Testis (tissue), 3 donors: ENCODE data around the gene ACACB. TPM values are rescaled to one million over a fixed set of nuclear protein-coding genes. Genes with fewer than 3 reads are reported as not detected.
A peak's percentile ranks its signal among the peaks of the same experiment; 100 is the strongest.

Experiments used
- DNase-seq: peaks from one replicate; pipeline ENCODE4 v3.0.0-alpha.2; 2019
- H3K27ac ChIP-seq, 2 donors: fragments of 200-600 bp; sonication (generic); one replicate each; pipeline ENCODE4 v1.5.1; 2019
- H3K27me3 ChIP-seq: fragments of 200-600 bp; sonication (generic); one replicate; pipeline ENCODE4 v1.5.1; 2019
- H3K36me3 ChIP-seq: fragments of 200-600 bp; sonication (generic); one replicate; pipeline ENCODE4 v1.5.1; 2017; ENCODE audit warnings: low read depth; ENCODE audit errors: missing control alignments
- H3K4me1 ChIP-seq: fragments of 200-600 bp; sonication (generic); one replicate; pipeline ENCODE4 v1.5.1; 2019
- H3K4me3 ChIP-seq, 2 donors: fragments of 200-600 bp; sonication (generic); one replicate each; pipeline ENCODE4 v1.5.1; 2017 to 2019
- H3K9me3 ChIP-seq: fragments of 200-600 bp; sonication (generic); one replicate; pipeline ENCODE4 v1.5.1; 2017
- CTCF ChIP-seq, 3 experiments: fragments of 450-650 bp in 2 of 3; fragments of 200-600 bp in 1 of 3; sonication (generic) in 1 of 3; IDR thresholded peaks; one replicate each; pipeline ENCODE4 v1.5.1; 2016 to 2019; ENCODE audit warnings: antibody characterized with exemption in 3 of 3, mild to moderate bottlenecking in 2 of 3, moderate library complexity in 1 of 3
- POLR2A ChIP-seq: fragments of 450-650 bp; IDR thresholded peaks from one replicate; pipeline ENCODE4 v1.6.1; 2017; ENCODE audit warnings: antibody characterized with exemption, mild to moderate bottlenecking, moderate library complexity
- WGBS, 2 donors: methylation state at CpG; one replicate each; pipeline ENCODE4 v1.1.5; 2018; 5-methylcytosine and 5-hydroxymethylcytosine counted together
- intact Hi-C: fragments of 100-400 bp; cut with DNase I; formaldehyde crosslinking; loops from one replicate; pipeline ENCODE4 v1.15.1; 2023; ENCODE audit warnings: low total_unique reads
- polyA plus RNA-seq: library from polyadenylated mRNA; stranded (reverse); fragments of 350-450 nt; fragmentation: Illumina TruSeq; extraction: RNeasy Lipid Tissue Mini Kit (QIAGEN cat#74804); gene quantifications from one replicate; pipeline ENCODE4 v1.2.3, GENCODE V29; 2014; ENCODE audit warnings: low read depth, low replicate concordance; ENCODE audit not compliant: insufficient read depth
- total RNA-seq, 2 donors: library from RNA; depleted of rRNA; stranded (reverse); fragments of >200 nt; gene quantifications; one replicate each; pipeline ENCODE4 v1.2.3, GENCODE V29; 2016

Gene ACACB
- total and polyA plus RNA-seq, 3 donors from 2014 or later: 25.5 to 96.8 (median 61.6) TPM

- TF ChIP-seq CTCF (IDR thresholded peaks at IDR 0.05): no peak
- no peak for TF ChIP-seq POLR2A
- Histone ChIP-seq H3K4me1 (no peaks in the 10 kb centered on the region), H3K27me3 (no peaks in the 10 kb centered on the region), H3K4me3 (peak overlapping the region; percentile 50 to 51), H3K36me3 (no peaks in the 10 kb centered on the region), H3K27ac (peak overlapping the region in 1 of 2 donors; percentile 36), H3K9me3 (no peaks in the 10 kb centered on the region)
- WGBS, 2 donors: 1% methylated on average over 21 to 65 of the region's 99 CpGs
- intact Hi-C loops: no loop called here
- peak; percentile 46 for DNase-seq
Observed at GRCh38 chr12:109309381-109310246, 193.2 kb downstream of the ACACB start.

DNA sequence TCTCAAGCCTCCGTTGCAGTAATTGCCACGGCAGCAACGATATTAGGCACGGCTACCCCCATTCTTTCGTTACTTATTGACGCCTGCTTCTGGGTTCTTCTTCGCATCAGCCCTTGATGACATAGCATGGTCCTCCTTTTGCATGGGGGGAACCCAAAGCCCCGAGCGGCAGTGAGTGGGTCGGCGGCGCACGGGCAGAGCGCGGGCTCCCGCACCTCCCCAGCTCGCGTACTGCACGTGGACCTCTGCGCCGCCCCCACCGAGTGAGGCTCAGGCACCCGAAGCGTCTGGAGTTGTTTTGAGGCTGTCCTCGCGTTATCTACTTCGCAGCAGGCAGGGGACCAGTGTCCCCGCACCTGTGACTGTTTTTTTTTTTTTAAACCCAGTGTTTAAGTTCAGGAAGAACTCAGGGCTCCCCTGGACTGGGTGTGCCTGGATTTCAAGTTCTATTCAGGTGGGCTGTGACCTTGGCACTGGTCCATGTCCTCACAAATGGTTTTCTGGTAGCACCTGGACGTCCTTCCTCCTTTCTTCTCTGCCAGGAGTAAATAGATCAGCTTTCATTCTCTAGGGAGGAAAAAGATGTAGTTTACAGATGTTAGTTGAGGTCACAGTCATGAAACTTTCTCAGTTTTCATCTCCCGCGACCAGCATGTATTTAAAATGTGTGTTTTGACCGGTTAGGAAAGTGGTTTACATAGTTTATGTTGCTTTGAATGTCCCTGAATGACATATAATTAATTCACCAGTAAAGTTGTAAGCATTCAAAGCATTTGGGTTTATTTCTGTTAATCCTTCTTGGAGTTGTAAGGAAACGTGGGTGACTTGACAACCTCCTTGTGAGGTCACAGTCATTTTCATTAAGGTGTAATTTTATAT, 194.1 kb downstream of the ACACB start:
- no peaks in the 10 kb centered on the region for H3K9me3 ChIP-seq
- no peak for TF ChIP-seq CTCF (IDR thresholded peaks at IDR 0.05)
- H3K27ac ChIP-seq: peak overlapping the region in 1 of 2 donors; percentile 36
- peak overlapping the region; percentile 32 to 51 for H3K4me3 ChIP-seq
- H3K36me3 ChIP-seq: no peaks in the 10 kb centered on the region
- H3K27me3 ChIP-seq: no peaks in the 10 kb centered on the region
- intact Hi-C loops: no loop called here
- WGBS, 2 donors: 8 to 16% methylated on average over 25 to 33 of the region's 33 CpGs
- peak; percentile 54 for DNase-seq
- H3K4me1 ChIP-seq: no peaks in the 10 kb centered on the region

Other genes starting within 250 kb of the ACACB start
- gene DAO, start 236.5 kb upstream of the ACACB start, total RNA-seq: under 1 TPM; 0.79 to 0.81 TPM
- gene DAO, start 236.5 kb upstream of the ACACB start, polyA plus RNA-seq: 0.46 TPM
- under 1 TPM; 0.31 TPM for gene SVOP, start 95.5 kb upstream of the ACACB start, total RNA-seq
- gene SVOP, start 95.5 kb upstream of the ACACB start, polyA plus RNA-seq: 0.37 TPM
- 10 to 100 TPM; 49.5 to 53.1 TPM for gene USP30, start 64.0 kb upstream of the ACACB start, total RNA-seq
- 36.3 TPM for gene USP30, start 64.0 kb upstream of the ACACB start, polyA plus RNA-seq
- 10 to 100 TPM; 16.2 to 23.8 TPM for gene ALKBH2, start 23.1 kb upstream of the ACACB start, total RNA-seq
- 16.6 TPM for gene ALKBH2, start 23.1 kb upstream of the ACACB start, polyA plus RNA-seq
- gene UNG, start 19.0 kb upstream of the ACACB start, total RNA-seq: 10 to 100 TPM; 80.2 to 81.5 TPM
- gene UNG, start 19.0 kb upstream of the ACACB start, polyA plus RNA-seq: 55.3 TPM
- gene FOXN4, start 192.7 kb downstream of the ACACB start, total RNA-seq: 1 to 10 TPM; 7.8 to 9.0 TPM
- 17.1 TPM for gene FOXN4, start 192.7 kb downstream of the ACACB start, polyA plus RNA-seq
- gene MYO1H, start 231.3 kb downstream of the ACACB start, total RNA-seq: 1 to 10 TPM; 1.7 to 3.7 TPM
- gene MYO1H, start 231.3 kb downstream of the ACACB start, polyA plus RNA-seq: 2.9 TPM